GM12864 (cell line): ENCODE results near the gene PROKR1.
"Not testable (repeated sequence)": the region's sequence is repeated elsewhere in the genome, so short reads cannot be mapped to it uniquely, and the experiment has no call there.

Experiments
- DNase-seq: peaks from one replicate; pipeline ENCODE4 v3.0.0-alpha.2; 2011; ENCODE audit warnings: low read depth
- H3K4me3 ChIP-seq: 2 replicates; pipeline ENCODE4 v1.5.1; 2011; ENCODE audit warnings: mild to moderate bottlenecking, low read depth, low read length, control low read depth
- CTCF ChIP-seq: IDR thresholded peaks from 2 replicates; pipeline ENCODE4 v1.5.1; 2011; ENCODE audit warnings: low read depth, mild to moderate bottlenecking, moderate library complexity, low read length, control low read depth, inconsistent platforms; ENCODE audit errors: missing control alignments

Gene PROKR1

GRCh38 chr2:68643011-68643873 is at the start of gene PROKR1:
PROKR1 (plus strand) TSS chr2:68643579; CDS start chr2:68645822, 2,243 bp downstream.
- TF ChIP-seq CTCF, result no peak
- H3K4me3 ChIP-seq, result no peak within 1 kb of the TSS
- no peak for DNase-seq

- H3K4me3 ChIP-seq, result no peak overlapping the region
- DNase-seq, result no peak
- no peak for TF ChIP-seq CTCF
These were observed 49.3 kb upstream of the PROKR1 start for GRCh38 chr2:68594041-68594440.

GRCh38 chr2:68594674-68595492 is 48.5 kb upstream of the PROKR1 start:
- TF ChIP-seq CTCF, result peak; percentile 81
- H3K4me3 ChIP-seq, result no peak overlapping the region
- DNase-seq, result peak; percentile 26

GRCh38 chr2:68595493-68595785 is 47.9 kb upstream of the PROKR1 start:
- DNase-seq, H3K4me3 ChIP-seq: not testable (repeated sequence)

GRCh38 chr2:68600495-68600894 is 42.9 kb upstream of the PROKR1 start:
- DNase-seq, H3K4me3 ChIP-seq: not testable (repeated sequence)

GRCh38 chr2:68603059-68603458 is 40.3 kb upstream of the PROKR1 start:
- H3K4me3 ChIP-seq, result no peak overlapping the region
- TF ChIP-seq CTCF, result no peak
- DNase-seq, result no peak

- TF ChIP-seq CTCF, result no peak
- DNase-seq, result no peak
- no peak overlapping the region for H3K4me3 ChIP-seq
These were observed 39.3 kb upstream of the PROKR1 start for GRCh38 chr2:68604077-68604476.

GRCh38 chr2:68605939-68606338 is 37.4 kb upstream of the PROKR1 start:
- TF ChIP-seq CTCF, result no peak
- H3K4me3 ChIP-seq, result no peak overlapping the region
- DNase-seq, result no peak
